Measurements from ENCODE around the gene COPS9.

GRCh38 chr2:240112914-240113690 is 23.0 kb downstream of the COPS9 start:
- no peak for TF ChIP-seq YY1 (IDR thresholded peaks at IDR 0.05; ENCODE audit: insufficient read depth, insufficient read length)
- no peak for TF ChIP-seq SUZ12 (IDR thresholded peaks at IDR 0.05; ENCODE audit: extremely low read depth, insufficient read depth, insufficient read length)

Measured in NT2/D1 (cell line).